CD4-positive, alpha-beta T cell treated with Interleukin-21 for 1 hour (primary cell): ENCODE data around the gene IL4.
A peak's percentile ranks its signal among the peaks of the same experiment; 100 is the strongest.

Experiments
- DNase-seq: peaks from one replicate; pipeline ENCODE4 v3.0.0-alpha.2; 2020

Gene IL4

DNA sequence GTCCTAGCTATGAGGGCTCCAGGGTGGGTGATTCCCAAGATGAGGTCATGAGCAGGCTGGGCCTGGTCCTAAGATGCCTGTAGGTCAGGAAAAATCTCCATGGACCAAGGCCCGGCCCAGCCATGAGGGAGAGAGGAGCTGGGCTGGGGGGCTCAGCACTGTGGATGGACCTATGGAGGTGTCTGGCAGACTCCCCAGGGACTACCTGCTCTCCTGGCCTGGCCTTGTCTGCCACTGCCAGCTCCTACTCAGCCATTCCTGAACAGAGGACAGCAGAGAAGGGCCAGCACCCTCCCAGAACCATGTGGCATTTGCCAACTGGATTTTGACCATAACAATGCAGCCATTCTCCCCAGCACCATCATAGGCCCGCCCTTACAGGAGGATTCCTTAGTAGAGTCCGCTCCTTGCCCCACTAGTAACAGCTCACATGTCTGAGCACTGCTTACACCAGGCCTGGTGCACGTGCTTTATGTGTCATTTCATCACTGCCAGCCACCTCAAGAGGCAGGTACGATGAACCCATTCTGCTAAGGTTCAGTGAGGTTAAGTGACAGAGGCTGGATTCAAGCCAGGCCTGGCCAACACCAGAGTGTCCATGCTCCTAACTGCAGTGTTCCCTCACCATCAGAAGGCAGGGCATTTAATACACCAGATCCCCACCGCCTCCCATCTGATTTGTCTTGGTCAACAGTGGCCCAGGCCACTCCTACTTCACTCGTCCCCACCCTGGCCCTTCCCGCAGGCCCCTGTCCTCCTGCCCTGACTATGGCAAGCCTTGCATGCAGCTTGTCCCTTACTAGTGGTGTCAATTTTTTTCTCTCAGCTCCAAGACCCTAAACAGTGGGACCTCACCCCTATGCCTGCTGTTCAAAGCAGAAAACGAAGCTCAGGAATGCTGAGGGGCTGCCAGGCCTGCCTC, 15.1 kb upstream of the IL4 start:
- DNase-seq = no peak

DNA sequence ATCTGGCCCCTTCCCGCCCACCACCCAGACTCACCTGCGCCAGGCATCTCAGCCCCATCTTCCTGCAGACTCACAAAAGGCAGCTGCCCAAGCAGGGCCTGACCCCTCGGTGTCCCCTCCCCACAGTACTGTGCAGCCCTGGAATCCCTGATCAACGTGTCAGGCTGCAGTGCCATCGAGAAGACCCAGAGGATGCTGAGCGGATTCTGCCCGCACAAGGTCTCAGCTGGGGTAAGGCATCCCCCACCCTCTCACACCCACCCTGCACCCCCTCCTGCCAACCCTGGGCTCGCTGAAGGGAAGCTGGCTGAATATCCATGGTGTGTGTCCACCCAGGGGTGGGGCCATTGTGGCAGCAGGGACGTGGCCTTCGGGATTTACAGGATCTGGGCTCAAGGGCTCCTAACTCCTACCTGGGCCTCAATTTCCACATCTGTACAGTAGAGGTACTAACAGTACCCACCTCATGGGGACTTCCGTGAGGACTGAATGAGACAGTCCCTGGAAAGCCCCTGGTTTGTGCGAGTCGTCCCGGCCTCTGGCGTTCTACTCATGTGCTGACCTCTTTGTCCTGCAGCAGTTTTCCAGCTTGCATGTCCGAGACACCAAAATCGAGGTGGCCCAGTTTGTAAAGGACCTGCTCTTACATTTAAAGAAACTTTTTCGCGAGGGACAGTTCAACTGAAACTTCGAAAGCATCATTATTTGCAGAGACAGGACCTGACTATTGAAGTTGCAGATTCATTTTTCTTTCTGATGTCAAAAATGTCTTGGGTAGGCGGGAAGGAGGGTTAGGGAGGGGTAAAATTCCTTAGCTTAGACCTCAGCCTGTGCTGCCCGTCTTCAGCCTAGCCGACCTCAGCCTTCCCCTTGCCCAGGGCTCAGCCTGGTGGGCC, 13.9 kb upstream of the IL4 start:
- DNase-seq = no peak

GRCh38 chr5:132661231-132662003, 12.4 kb upstream of the IL4 start:
- DNase-seq = no peak

- DNase-seq = no peak
Measured at GRCh38 chr5:132662004-132662401, 11.8 kb upstream of the IL4 start.

GRCh38 chr5:132662925-132663770, 10.6 kb upstream of the IL4 start:
- peak; percentile 54 for DNase-seq

DNA sequence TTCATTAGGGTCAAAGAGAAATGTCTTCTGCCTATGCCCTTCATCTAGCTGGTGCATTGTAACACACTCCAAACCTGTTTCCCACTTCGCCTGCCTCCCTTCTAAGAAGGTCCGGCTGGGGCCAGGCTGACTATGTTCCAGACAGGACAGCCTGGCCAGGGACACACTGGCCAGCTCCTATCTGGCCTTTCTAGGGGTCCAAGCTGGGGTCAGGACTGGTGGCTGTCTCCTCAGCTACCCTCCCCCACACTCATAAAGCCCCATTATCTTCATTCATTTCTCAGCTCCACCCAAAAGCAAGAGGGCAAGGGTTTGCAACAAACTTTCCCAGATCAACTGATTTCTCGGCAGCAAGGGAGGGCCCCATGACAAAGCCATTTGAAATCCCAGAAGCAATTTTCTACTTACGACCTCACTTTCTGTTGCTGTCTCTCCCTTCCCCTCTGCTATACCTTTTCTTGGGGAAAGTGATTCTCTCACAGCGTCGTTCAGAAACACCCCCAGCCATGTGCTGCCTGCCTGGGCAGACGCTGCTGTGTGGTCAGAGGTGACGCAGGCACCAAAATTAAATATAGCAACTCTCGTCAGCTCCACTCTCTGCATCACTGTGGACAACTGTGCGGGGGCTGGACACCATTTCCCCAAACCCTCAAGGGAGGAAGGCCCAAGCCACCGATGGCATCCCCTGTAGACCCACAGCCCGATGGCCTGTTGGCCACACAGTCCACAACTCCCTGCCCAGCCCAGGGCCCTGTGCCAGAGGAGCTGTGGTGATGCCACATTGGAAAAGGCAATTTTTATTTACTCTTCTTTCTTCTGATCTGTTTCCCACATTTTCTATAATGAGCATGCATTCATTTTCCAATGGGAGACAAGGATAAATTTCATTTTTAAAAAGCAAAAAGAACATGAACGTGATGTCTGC, 9.8 kb upstream of the IL4 start:
- DNase-seq = peak; percentile 56

DNA sequence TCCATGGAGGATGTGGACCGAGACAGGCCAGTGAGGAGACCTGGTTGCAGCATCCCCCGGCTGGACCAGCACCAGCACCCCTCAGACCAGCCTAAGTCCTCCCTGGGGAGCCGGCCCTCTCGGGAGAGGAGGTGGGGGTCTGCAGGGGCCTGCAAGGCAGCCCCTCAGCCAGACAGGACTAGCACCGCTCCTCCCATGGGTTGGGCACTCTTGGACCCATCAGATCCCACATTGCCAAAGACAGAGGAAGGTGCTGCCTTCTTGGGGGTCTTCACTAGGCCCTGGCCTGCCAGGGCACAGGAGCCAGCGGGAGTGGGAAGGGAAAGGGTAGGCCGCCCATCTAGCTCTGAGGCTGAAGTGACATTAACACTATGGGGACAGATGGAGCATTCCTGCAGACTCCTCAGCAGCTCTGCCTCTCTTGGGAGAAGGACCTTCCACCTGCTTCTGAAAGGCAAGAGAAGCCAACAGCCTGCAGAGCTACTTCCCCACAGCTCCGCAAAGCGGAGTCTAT, 9.0 kb upstream of the IL4 start:
- DNase-seq = no peak

GRCh38 chr5:132665574-132666080, 8.2 kb upstream of the IL4 start:
- no peak for DNase-seq

DNA sequence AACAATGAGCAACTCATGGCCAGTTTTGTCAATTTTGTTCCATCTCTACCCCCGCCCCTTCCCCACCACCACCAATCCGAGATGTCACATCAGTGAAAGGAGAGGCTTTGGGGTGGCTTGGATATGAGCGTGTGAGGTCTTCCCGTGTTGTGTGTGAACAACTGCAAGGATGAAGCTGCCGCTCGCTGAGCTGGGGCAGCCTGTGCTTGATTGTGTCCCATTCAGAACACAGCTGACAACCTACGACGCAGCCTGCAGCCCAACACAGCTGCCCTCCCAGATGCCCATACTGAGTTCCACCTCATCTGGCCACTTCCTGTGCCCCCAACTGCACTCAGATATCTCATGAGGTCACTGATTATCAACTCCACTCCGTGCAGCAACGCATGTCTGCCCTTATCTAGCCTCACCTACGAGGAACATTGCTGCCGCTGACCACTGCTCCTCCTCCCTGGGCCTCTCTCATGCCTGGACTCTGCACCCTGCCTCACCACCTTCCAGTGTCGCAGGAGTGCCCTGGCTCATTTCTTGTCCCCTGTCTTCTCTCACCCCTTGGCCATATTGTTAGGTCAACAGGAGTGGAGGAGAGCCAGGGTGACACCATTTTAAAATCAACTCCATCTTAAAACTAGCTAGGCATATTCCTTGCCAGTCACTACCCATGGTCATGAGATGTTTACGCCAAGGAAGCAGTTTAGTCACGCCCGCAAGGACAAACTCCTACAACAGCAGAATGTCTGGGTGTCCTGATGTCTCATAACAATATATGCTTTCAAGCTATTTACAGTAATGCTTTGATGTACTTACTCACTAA, 7.3 kb upstream of the IL4 start:
- DNase-seq = no peak

GRCh38 chr5:132667309-132667708, 6.5 kb upstream of the IL4 start:
- no peak for DNase-seq

DNA sequence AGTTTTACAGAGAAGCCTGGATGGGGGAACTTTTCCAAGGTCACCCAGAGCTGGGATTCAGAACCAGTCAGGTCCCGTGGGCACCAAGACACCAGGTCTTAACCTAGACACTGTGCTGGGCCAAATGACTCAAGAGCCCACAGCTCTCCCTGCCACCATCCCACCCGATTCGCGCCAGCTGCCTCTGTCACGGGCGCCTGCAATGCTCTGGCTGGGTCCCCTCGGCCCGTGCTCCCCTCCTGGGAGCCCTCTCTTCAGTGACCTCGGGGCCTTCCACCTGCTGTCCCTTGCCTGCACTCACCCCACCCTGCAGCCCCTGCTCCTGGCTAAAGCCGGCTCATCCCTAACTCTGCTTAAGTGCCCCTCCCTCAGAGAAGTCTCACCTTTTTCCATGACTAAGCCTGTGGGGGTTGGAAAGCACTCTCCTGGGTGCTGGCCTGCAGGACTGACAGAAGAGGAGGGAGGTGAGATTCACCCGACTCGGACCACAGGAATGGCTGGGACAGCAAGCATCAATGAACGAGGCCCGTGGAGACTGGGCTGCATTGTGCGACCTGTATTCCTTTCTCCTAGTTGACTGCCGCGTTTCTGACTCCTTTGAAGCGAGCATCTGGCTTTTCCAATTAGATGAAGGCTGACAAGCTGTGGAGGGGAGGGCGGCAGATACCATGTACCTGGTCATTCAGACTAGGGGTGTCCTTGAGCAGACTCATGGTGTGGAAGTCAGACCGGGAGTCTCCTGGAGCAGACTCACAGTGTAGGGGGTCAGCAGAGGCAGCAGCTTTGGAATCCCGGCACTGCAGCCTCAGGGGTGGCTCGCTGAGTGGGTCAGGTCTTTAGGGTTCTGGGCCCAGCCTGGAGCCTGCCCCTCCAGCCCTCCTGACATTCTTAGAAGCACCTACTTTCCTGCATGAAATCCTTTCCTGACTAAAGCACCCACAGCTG, 5.8 kb upstream of the IL4 start:
- DNase-seq = no peak

- no peak for DNase-seq
Measured at GRCh38 chr5:132668706-132669454, 4.9 kb upstream of the IL4 start.

GRCh38 chr5:132669455-132669820, 4.4 kb upstream of the IL4 start:
- DNase-seq = no peak

- no peak for DNase-seq
Measured at GRCh38 chr5:132669966-132670882, 3.6 kb upstream of the IL4 start.

GRCh38 chr5:132671000-132671399, 2.8 kb upstream of the IL4 start:
- no peak for DNase-seq

DNA sequence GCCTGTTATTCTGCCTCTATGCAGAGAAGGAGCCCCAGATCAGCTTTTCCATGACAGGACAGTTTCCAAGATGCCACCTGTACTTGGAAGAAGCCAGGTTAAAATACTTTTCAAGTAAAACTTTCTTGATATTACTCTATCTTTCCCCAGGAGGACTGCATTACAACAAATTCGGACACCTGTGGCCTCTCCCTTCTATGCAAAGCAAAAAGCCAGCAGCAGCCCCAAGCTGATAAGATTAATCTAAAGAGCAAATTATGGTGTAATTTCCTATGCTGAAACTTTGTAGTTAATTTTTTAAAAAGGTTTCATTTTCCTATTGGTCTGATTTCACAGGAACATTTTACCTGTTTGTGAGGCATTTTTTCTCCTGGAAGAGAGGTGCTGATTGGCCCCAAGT, 301 bp upstream of the IL4 start:
- no peak for DNase-seq
